ENCODE results near the gene SLA2. TPM values are rescaled to one million over a fixed set of nuclear protein-coding genes. Genes with fewer than 3 reads are reported as not detected.
"Not testable (repeated sequence)": the region's sequence is repeated elsewhere in the genome, so short reads cannot be mapped to it uniquely, and the experiment has no call there.

The SLA2 gene
- total RNA-seq, 3 donors from 2014 or later: 50.3 to 77.0 (median 57.8) TPM

GRCh38 chr20:36608388-36608728, 37.6 kb downstream of the SLA2 start:
- ATAC-seq; H3K9me3 Mint-ChIP-seq; DNase-seq; H3K27me3 Mint-ChIP-seq (ENCODE audit: low read depth): not testable (repeated sequence)
- peak overlapping the region; percentile 99 for H3K4me3 Mint-ChIP-seq
- peaks cover 25% of the 10 kb centered on the region for H3K4me1 Mint-ChIP-seq (ENCODE audit: low read depth)
- H3K36me3 Mint-ChIP-seq (ENCODE audit: insufficient read depth): peaks cover 24% of the 10 kb centered on the region

- H3K4me1 Mint-ChIP-seq (ENCODE audit: low read depth): peaks cover 24% of the 10 kb centered on the region
- peak overlapping the region; percentile 99 for H3K4me3 Mint-ChIP-seq
- no peaks in the 10 kb centered on the region for H3K9me3 Mint-ChIP-seq
- no peak for ATAC-seq
- DNase-seq: no peak
- no peaks in the 10 kb centered on the region for H3K27me3 Mint-ChIP-seq (ENCODE audit: low read depth)
- H3K36me3 Mint-ChIP-seq (ENCODE audit: insufficient read depth): peaks cover 19% of the 10 kb centered on the region
Observed at GRCh38 chr20:36607586-36608387, 38.2 kb downstream of the SLA2 start.

GRCh38 chr20:36606158-36607066, 39.6 kb downstream of the SLA2 start:
- Mint-ChIP-seq H3K36me3 (ENCODE audit: insufficient read depth) (peaks cover 8% of the 10 kb centered on the region), H3K4me3 (peak overlapping the region; percentile 99), H3K9me3 (no peaks in the 10 kb centered on the region), H3K4me1 (ENCODE audit: low read depth) (peaks cover 22% of the 10 kb centered on the region), H3K27me3 (ENCODE audit: low read depth) (no peaks in the 10 kb centered on the region)
- ATAC-seq: peak in 1 of 2 donors; percentile 2
- DNase-seq: no peak

- Mint-ChIP-seq H3K27me3 (ENCODE audit: low read depth) (no peaks in the 10 kb centered on the region), H3K9me3 (no peaks in the 10 kb centered on the region), H3K4me3 (peak within 1 kb of the TSS; percentile 99), H3K36me3 (ENCODE audit: insufficient read depth) (peaks cover 8% of the 10 kb centered on the region), H3K4me1 (ENCODE audit: low read depth) (peaks cover 22% of the 10 kb centered on the region)
- peak; percentile 94 to 95 for ATAC-seq
- DNase-seq: peak; percentile 99
Observed at GRCh38 chr20:36605399-36606157, 40.4 kb downstream of the SLA2 start, which contains the start of gene RAB5IF. Gene RAB5IF, plus strand, starts transcription at chr20:36605779. Its CDS starts 173 bp downstream, at chr20:36605952.

- Mint-ChIP-seq H3K9me3 (no peaks in the 10 kb centered on the region), H3K36me3 (ENCODE audit: insufficient read depth) (peaks cover 8% of the 10 kb centered on the region), H3K27me3 (ENCODE audit: low read depth) (no peaks in the 10 kb centered on the region), H3K4me3 (peak overlapping the region; percentile 99), H3K4me1 (ENCODE audit: low read depth) (peaks cover 25% of the 10 kb centered on the region)
- ATAC-seq (peak; percentile 11 to 13), DNase-seq (peak; percentile 27)
Observed at GRCh38 chr20:36604952-36605398, 41.0 kb downstream of the SLA2 start.

GRCh38 chr20:36601540-36601939, 44.5 kb downstream of the SLA2 start:
- DNase-seq (no peak), ATAC-seq (no peak)
- Mint-ChIP-seq H3K4me3 (no peak overlapping the region), H3K9me3 (no peaks in the 10 kb centered on the region), H3K27me3 (ENCODE audit: low read depth) (no peaks in the 10 kb centered on the region), H3K36me3 (ENCODE audit: insufficient read depth) (peaks cover 2% of the 10 kb centered on the region), H3K4me1 (ENCODE audit: low read depth) (peaks cover 15% of the 10 kb centered on the region)

GRCh38 chr20:36599912-36600345, 46.1 kb downstream of the SLA2 start:
- ATAC-seq: no peak
- no peak overlapping the region for H3K4me3 Mint-ChIP-seq
- H3K36me3 Mint-ChIP-seq (ENCODE audit: insufficient read depth): peaks cover 2% of the 10 kb centered on the region
- peaks cover 26% of the 10 kb centered on the region for H3K4me1 Mint-ChIP-seq (ENCODE audit: low read depth)
- H3K27me3 Mint-ChIP-seq (ENCODE audit: low read depth): no peaks in the 10 kb centered on the region
- no peaks in the 10 kb centered on the region for H3K9me3 Mint-ChIP-seq
- no peak for DNase-seq

- peaks cover 51% of the 10 kb centered on the region for H3K4me1 Mint-ChIP-seq (ENCODE audit: low read depth)
- DNase-seq (no peak), ATAC-seq (no peak)
- no peak overlapping the region for H3K4me3 Mint-ChIP-seq
- no peaks in the 10 kb centered on the region for H3K9me3 Mint-ChIP-seq
- no peaks in the 10 kb centered on the region for H3K27me3 Mint-ChIP-seq (ENCODE audit: low read depth)
- H3K36me3 Mint-ChIP-seq (ENCODE audit: insufficient read depth): peaks cover 16% of the 10 kb centered on the region
Observed at GRCh38 chr20:36593347-36593929, 52.6 kb downstream of the SLA2 start.

- ATAC-seq (peak; percentile 44 to 56), DNase-seq (peak; percentile 56)
- peak overlapping the region; percentile 11 for H3K4me3 Mint-ChIP-seq
- H3K36me3 Mint-ChIP-seq (ENCODE audit: insufficient read depth): peaks cover 19% of the 10 kb centered on the region
- peaks cover 57% of the 10 kb centered on the region for H3K4me1 Mint-ChIP-seq (ENCODE audit: low read depth)
- no peaks in the 10 kb centered on the region for H3K27me3 Mint-ChIP-seq (ENCODE audit: low read depth)
- no peaks in the 10 kb centered on the region for H3K9me3 Mint-ChIP-seq
Observed at GRCh38 chr20:36591854-36592641, 53.9 kb downstream of the SLA2 start.

- Mint-ChIP-seq H3K9me3 (no peaks in the 10 kb centered on the region), H3K4me1 (ENCODE audit: low read depth) (peaks cover 58% of the 10 kb centered on the region), H3K27me3 (ENCODE audit: low read depth) (no peaks in the 10 kb centered on the region), H3K4me3 (no peak overlapping the region), H3K36me3 (ENCODE audit: insufficient read depth) (peaks cover 19% of the 10 kb centered on the region)
- ATAC-seq: no peak
- DNase-seq: no peak
Observed at GRCh38 chr20:36591281-36591680, 54.7 kb downstream of the SLA2 start.

GRCh38 chr20:36587388-36588070, 58.5 kb downstream of the SLA2 start:
- Mint-ChIP-seq H3K4me3 (no peak overlapping the region), H3K27me3 (ENCODE audit: low read depth) (no peaks in the 10 kb centered on the region), H3K9me3 (no peaks in the 10 kb centered on the region), H3K4me1 (ENCODE audit: low read depth) (peaks cover 28% of the 10 kb centered on the region), H3K36me3 (ENCODE audit: insufficient read depth) (peaks cover 24% of the 10 kb centered on the region)
- ATAC-seq (no peak), DNase-seq (no peak)

GRCh38 chr20:36585410-36586125, 60.4 kb downstream of the SLA2 start:
- DNase-seq (no peak), ATAC-seq (no peak)
- H3K4me3 Mint-ChIP-seq: no peak overlapping the region
- H3K4me1 Mint-ChIP-seq (ENCODE audit: low read depth): peaks cover 20% of the 10 kb centered on the region
- peaks cover 23% of the 10 kb centered on the region for H3K36me3 Mint-ChIP-seq (ENCODE audit: insufficient read depth)
- H3K9me3 Mint-ChIP-seq: no peaks in the 10 kb centered on the region
- H3K27me3 Mint-ChIP-seq (ENCODE audit: low read depth): no peaks in the 10 kb centered on the region
